Astrocyte (in vitro differentiated cells and primary cell): ENCODE measurements around the gene ANKRD23. TPM values are rescaled to one million over a fixed set of nuclear protein-coding genes. Genes with fewer than 3 reads are reported as not detected.
A peak's percentile ranks its signal among the peaks of the same experiment; 100 is the strongest.

Experiments
- DNase-seq: peaks from one replicate; pipeline ENCODE4 v3.0.0-alpha.2; 2010; ENCODE audit warnings: low read depth
- FAIRE-seq: peaks from 2 replicates; lab custom pipeline; 2011; peaks lifted over from hg19 to GRCh38; lab: Jason Lieb, UNC
- H2AFZ ChIP-seq: 2 replicates; pipeline ENCODE4 v1.6.0; 2012; ENCODE audit warnings: low read depth, low read length, inconsistent platforms
- H3K27ac ChIP-seq: 2 replicates; pipeline ENCODE4 v1.5.1; 2011; ENCODE audit warnings: low read depth, low read length, inconsistent platforms
- H3K27me3 ChIP-seq: 2 replicates; pipeline ENCODE4 v1.6.0; 2011; ENCODE audit warnings: low read length, inconsistent platforms; ENCODE audit not compliant: insufficient read depth
- H3K36me3 ChIP-seq: 2 replicates; pipeline ENCODE4 v1.5.1; 2011; ENCODE audit warnings: low read length, inconsistent platforms; ENCODE audit not compliant: insufficient read depth
- H3K4me1 ChIP-seq: 2 replicates; pipeline ENCODE4 v1.5.1; 2011; ENCODE audit warnings: low read length, inconsistent platforms; ENCODE audit not compliant: insufficient read depth
- H3K4me2 ChIP-seq: 2 replicates; pipeline ENCODE4 v1.6.0; 2012; ENCODE audit warnings: low read length, inconsistent platforms
- H3K4me3 ChIP-seq: 2 replicates; pipeline ENCODE4 v1.5.1; 2011; ENCODE audit warnings: low read depth, mild to moderate bottlenecking, low read length, inconsistent platforms; ENCODE audit not compliant: insufficient read depth
- H3K79me2 ChIP-seq: 2 replicates; pipeline ENCODE4 v1.6.0; 2012; ENCODE audit warnings: mild to moderate bottlenecking, low read length, inconsistent platforms; ENCODE audit not compliant: insufficient read depth
- H3K9ac ChIP-seq: 2 replicates; pipeline ENCODE4 v1.6.0; 2012; ENCODE audit warnings: mild to moderate bottlenecking, low read length, inconsistent platforms
- H3K9me3 ChIP-seq: 2 replicates; pipeline ENCODE4 v1.5.1; 2012; ENCODE audit warnings: low read depth, mild to moderate bottlenecking, low read length, inconsistent platforms; ENCODE audit not compliant: insufficient read depth
- H4K20me1 ChIP-seq: 2 replicates; pipeline ENCODE4 v1.6.0; 2012; ENCODE audit warnings: low read length, inconsistent platforms; ENCODE audit not compliant: insufficient read depth
- H3K27ac Mint-ChIP-seq: one replicate; pipeline ENCODE4 v1.8.0; 2021; ENCODE audit warnings: mild to moderate bottlenecking, mixed read lengths; ENCODE audit not compliant: unreplicated experiment
- H3K27me3 Mint-ChIP-seq: one replicate; pipeline ENCODE4 v1.8.0; 2021; ENCODE audit warnings: low read depth, mixed read lengths; ENCODE audit not compliant: unreplicated experiment
- H3K36me3 Mint-ChIP-seq: one replicate; pipeline ENCODE4 v1.8.0; 2021; ENCODE audit warnings: low read depth, mixed read lengths; ENCODE audit not compliant: unreplicated experiment
- H3K4me1 Mint-ChIP-seq: one replicate; pipeline ENCODE4 v1.8.0; 2021; ENCODE audit warnings: low read depth, mixed read lengths; ENCODE audit not compliant: unreplicated experiment
- H3K4me3 Mint-ChIP-seq: one replicate; pipeline ENCODE4 v1.8.0; 2021; ENCODE audit warnings: mild to moderate bottlenecking, moderate library complexity, mixed read lengths; ENCODE audit not compliant: unreplicated experiment
- H3K9me3 Mint-ChIP-seq: one replicate; pipeline ENCODE4 v1.8.0; 2021; ENCODE audit warnings: mild to moderate bottlenecking, mixed read lengths; ENCODE audit not compliant: unreplicated experiment
- CTCF ChIP-seq: IDR thresholded peaks from 2 replicates; pipeline ENCODE4 v1.5.1; 2011; ENCODE audit warnings: low read depth, mild to moderate bottlenecking, inconsistent platforms, low read length, moderate library complexity; ENCODE audit not compliant: insufficient read depth
- EZH2 ChIP-seq: IDR thresholded peaks from 2 replicates; pipeline ENCODE4 v1.6.1; 2012; ENCODE audit warnings: mild to moderate bottlenecking, low read length, inconsistent platforms; ENCODE audit not compliant: insufficient read depth
- total RNA-seq: library from RNA; stranded (reverse); gene quantifications from 2 replicates; pipeline ENCODE4 v1.2.1, GENCODE V29; 2021

Gene ANKRD23
- total RNA-seq, 1 donor from 2014 or later: 2.5 TPM

DNA sequence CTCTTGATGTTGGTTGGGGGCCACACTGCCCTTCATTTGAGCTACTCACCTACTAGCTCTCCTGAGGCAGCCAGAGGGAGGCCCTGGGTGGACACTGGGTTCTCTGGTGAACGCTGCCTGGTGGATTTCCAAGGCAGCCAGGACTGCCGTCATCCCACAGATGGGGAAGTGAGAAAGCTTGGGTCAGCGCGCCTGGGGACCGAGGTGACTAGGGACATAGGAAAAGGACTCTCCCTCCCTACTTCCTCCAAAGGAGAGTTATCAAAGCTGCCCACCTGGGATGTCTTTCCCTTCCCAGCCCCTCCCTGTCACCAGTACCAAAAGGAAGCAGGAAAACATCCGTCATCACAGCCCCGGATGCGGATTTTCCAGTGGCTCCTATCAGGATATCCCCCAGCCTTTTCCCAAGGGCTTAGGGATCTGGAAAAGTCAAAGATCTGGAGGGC, 29.9 kb upstream of the ANKRD23 start:
- DNase-seq: no peak
- Mint-ChIP-seq H3K4me3 (no peak overlapping the region), H3K27me3 (peaks cover 4% of the 10 kb centered on the region), H3K9me3 (no peaks in the 10 kb centered on the region), H3K27ac (no peak overlapping the region), H3K4me1 (peaks cover 22% of the 10 kb centered on the region), H3K36me3 (no peaks in the 10 kb centered on the region)
- no peak overlapping the region for H3K9ac ChIP-seq
- no peak overlapping the region for H3K27ac ChIP-seq
- H3K4me2 ChIP-seq: no peak overlapping the region
- no peak overlapping the region for H2AFZ ChIP-seq
- H4K20me1 ChIP-seq: no peaks in the 10 kb centered on the region
- no peaks in the 10 kb centered on the region for H3K9me3 ChIP-seq
- no peak overlapping the region for H3K4me3 ChIP-seq
- no peaks in the 10 kb centered on the region for H3K36me3 ChIP-seq
- no peaks in the 10 kb centered on the region for H3K27me3 ChIP-seq
- H3K79me2 ChIP-seq: peaks cover 2% of the 10 kb centered on the region
- peaks cover 11% of the 10 kb centered on the region for H3K4me1 ChIP-seq
- FAIRE-seq: no peak
- TF ChIP-seq CTCF (no peak), EZH2 (no peak)

- peaks cover 11% of the 10 kb centered on the region for H3K79me2 ChIP-seq
- DNase-seq: peak; percentile 61
- Mint-ChIP-seq H3K4me1 (peaks cover 22% of the 10 kb centered on the region), H3K27me3 (peaks cover 1% of the 10 kb centered on the region), H3K4me3 (no peak overlapping the region), H3K36me3 (no peaks in the 10 kb centered on the region), H3K9me3 (no peaks in the 10 kb centered on the region), H3K27ac (no peak overlapping the region)
- H3K27me3 ChIP-seq: no peaks in the 10 kb centered on the region
- H3K36me3 ChIP-seq: no peaks in the 10 kb centered on the region
- H4K20me1 ChIP-seq: peaks cover 3% of the 10 kb centered on the region
- H3K27ac ChIP-seq: no peak overlapping the region
- H2AFZ ChIP-seq: no peak overlapping the region
- no peaks in the 10 kb centered on the region for H3K9me3 ChIP-seq
- peaks cover 15% of the 10 kb centered on the region for H3K4me1 ChIP-seq
- no peak overlapping the region for H3K4me3 ChIP-seq
- H3K4me2 ChIP-seq: peak overlapping the region; percentile 51
- H3K9ac ChIP-seq: no peak overlapping the region
- FAIRE-seq: no peak
- TF ChIP-seq EZH2 (no peak), CTCF (no peak)
Observed at GRCh38 chr2:96872591-96873349, 28.9 kb upstream of the ANKRD23 start.

- no peak overlapping the region for H3K27ac ChIP-seq
- FAIRE-seq: no peak
- H3K4me3 Mint-ChIP-seq: peak overlapping the region; percentile 74
- no peaks in the 10 kb centered on the region for H3K27me3 Mint-ChIP-seq
- no peak for TF ChIP-seq EZH2
- no peak for TF ChIP-seq CTCF
- peak; percentile 33 for DNase-seq
- H4K20me1 ChIP-seq: peaks cover 23% of the 10 kb centered on the region
- H3K4me2 ChIP-seq: peak overlapping the region; percentile 98
- no peaks in the 10 kb centered on the region for H3K9me3 Mint-ChIP-seq
- peaks cover 31% of the 10 kb centered on the region for H3K79me2 ChIP-seq
- no peaks in the 10 kb centered on the region for H3K36me3 Mint-ChIP-seq
- no peaks in the 10 kb centered on the region for H3K9me3 ChIP-seq
- peak overlapping the region; percentile 83 for H3K4me3 ChIP-seq
- peaks cover 20% of the 10 kb centered on the region for H3K4me1 Mint-ChIP-seq
- H3K9ac ChIP-seq: peak overlapping the region; percentile 92
- H3K27me3 ChIP-seq: no peaks in the 10 kb centered on the region
- H2AFZ ChIP-seq: peak overlapping the region; percentile 46
- H3K27ac Mint-ChIP-seq: no peak overlapping the region
- H3K4me1 ChIP-seq: peaks cover 30% of the 10 kb centered on the region
- peaks cover 4% of the 10 kb centered on the region for H3K36me3 ChIP-seq
Observed at GRCh38 chr2:96870626-96871255, 26.9 kb upstream of the ANKRD23 start.
